EL (cell line): ENCODE measurements around the gene SDHA.

Experiments used
- DNase-seq: peaks from one replicate; pipeline ENCODE4 v3.0.0-alpha.2; 2016

SDHA gene

GRCh38 chr5:217494-218456 is at the start of gene SDHA, which contains the start of gene CCDC127:
Gene SDHA (plus strand): TSS chr5:218320. CDS start chr5:218356, 36 bp downstream.
Gene CCDC127 (minus strand): TSS chr5:218153. CDS start chr5:216849, 1,304 bp downstream.
- peak; percentile 93 for DNase-seq

GRCh38 chr5:169071-169727 is 48.9 kb upstream of the SDHA start:
- DNase-seq = peak; percentile 99

GRCh38 chr5:169728-170094 is 48.4 kb upstream of the SDHA start:
- no peak for DNase-seq

GRCh38 chr5:170971-171800 is 46.9 kb upstream of the SDHA start:
- DNase-seq = no peak

- DNase-seq = no peak
These were observed 46.3 kb upstream of the SDHA start for GRCh38 chr5:171801-172331.

- no peak for DNase-seq
These were observed 45.7 kb upstream of the SDHA start for GRCh38 chr5:172421-172820.

- no peak for DNase-seq
These were observed 45.3 kb upstream of the SDHA start for GRCh38 chr5:172841-173251.

GRCh38 chr5:173392-174290 is 44.5 kb upstream of the SDHA start:
- no peak for DNase-seq

- no peak for DNase-seq
These were observed 43.9 kb upstream of the SDHA start for GRCh38 chr5:174291-174600.

- no peak for DNase-seq
These were observed 43.1 kb upstream of the SDHA start for GRCh38 chr5:174876-175465.

GRCh38 chr5:176296-176823 is 41.8 kb upstream of the SDHA start:
- DNase-seq = no peak

- no peak for DNase-seq
These were observed 40.0 kb upstream of the SDHA start for GRCh38 chr5:178110-178509.

- DNase-seq = no peak
These were observed 38.7 kb upstream of the SDHA start for GRCh38 chr5:179401-179800.

GRCh38 chr5:180286-180918 is 37.7 kb upstream of the SDHA start:
- no peak for DNase-seq

- DNase-seq = no peak
These were observed 37.0 kb upstream of the SDHA start for GRCh38 chr5:181160-181559.

GRCh38 chr5:181566-181965 is 36.6 kb upstream of the SDHA start:
- no peak for DNase-seq

GRCh38 chr5:182126-182525 is 36.0 kb upstream of the SDHA start:
- no peak for DNase-seq

- peak; percentile 58 for DNase-seq
These were observed 33.6 kb upstream of the SDHA start for GRCh38 chr5:184471-184870.

GRCh38 chr5:185095-186070 is 32.7 kb upstream of the SDHA start:
- no peak for DNase-seq
